Astrocyte of the cerebellum (primary cell): ENCODE measurements around the gene GPRC5C.

Experiments used
- DNase-seq: peaks from one replicate; pipeline ENCODE4 v3.0.0-alpha.2; 2011; ENCODE audit warnings: low read depth
- H3K4me3 ChIP-seq: 2 replicates; pipeline ENCODE4 v1.5.1; 2011; ENCODE audit warnings: mild to moderate bottlenecking, low read depth, low read length, moderate library complexity
- CTCF ChIP-seq: IDR thresholded peaks from 2 replicates; pipeline ENCODE4 v1.5.1; 2012; ENCODE audit warnings: low read length, low read depth, moderate library complexity, mild to moderate bottlenecking; ENCODE audit errors: missing control alignments
- in situ Hi-C: cut with HindIII; loops from 2 replicates; pipeline ENCODE4 v1.10.0; 2017; ENCODE audit warnings: low sequenced_read_pairs

Gene GPRC5C

GRCh38 chr17:74474043-74474792 is 42.3 kb downstream of the GPRC5C start:
- H3K4me3 ChIP-seq, result no peak overlapping the region
- in situ Hi-C loops, result no loop called here
- no peak for DNase-seq
- TF ChIP-seq CTCF, result no peak

- no peak for TF ChIP-seq CTCF
- H3K4me3 ChIP-seq, result no peak overlapping the region
- in situ Hi-C loops, result loop anchor here (5.0 kb wide), 2 partner anchors 38 to 88 kb away; no protein-coding TSS in a partner anchor
Observed at GRCh38 chr17:74475189-74475588, 43.3 kb downstream of the GPRC5C start.

GRCh38 chr17:74477411-74477810 is 45.5 kb downstream of the GPRC5C start:
- in situ Hi-C loops, result loop anchor here (5.0 kb wide), 2 partner anchors 40 to 90 kb away; no protein-coding TSS in a partner anchor
- no peak overlapping the region for H3K4me3 ChIP-seq
- no peak for TF ChIP-seq CTCF
- no peak for DNase-seq

More at GRCh38 chr17:74475189-74475588, 43.3 kb downstream of the GPRC5C start:
- no peak for DNase-seq

GRCh38 chr17:74478420-74479100 is 46.7 kb downstream of the GPRC5C start:
- H3K4me3 ChIP-seq, result no peak overlapping the region
- DNase-seq, result no peak
- no peak for TF ChIP-seq CTCF
- in situ Hi-C loops, result loop anchor here (5.0 kb wide), 2 partner anchors 41 to 91 kb away; no protein-coding TSS in a partner anchor

- no peak overlapping the region for H3K4me3 ChIP-seq
- in situ Hi-C loops, result no loop called here
- no peak for TF ChIP-seq CTCF
- DNase-seq, result no peak
Observed at GRCh38 chr17:74480290-74480689, 48.4 kb downstream of the GPRC5C start.

GRCh38 chr17:74481621-74482020 is 49.7 kb downstream of the GPRC5C start:
- TF ChIP-seq CTCF, result no peak
- H3K4me3 ChIP-seq, result no peak overlapping the region
- in situ Hi-C loops, result no loop called here
- DNase-seq, result no peak
